Measurements from ENCODE around the gene CMKLR1. TPM values are rescaled to one million over a fixed set of nuclear protein-coding genes. Genes with fewer than 3 reads are reported as not detected.

Gene CMKLR1
- total RNA-seq, 1 donor from 2014 or later: 10.6 TPM

GRCh38 chr12:108302016-108302402 is 37.1 kb downstream of the CMKLR1 start:
- no peak for DNase-seq (ENCODE audit: low read depth)

- no peak for DNase-seq (ENCODE audit: low read depth)
These were observed 37.8 kb downstream of the CMKLR1 start for GRCh38 chr12:108301346-108301745.

GRCh38 chr12:108299980-108300696 is 39.0 kb downstream of the CMKLR1 start:
- no peak for DNase-seq (ENCODE audit: low read depth)

GRCh38 chr12:108299516-108299915 is 39.6 kb downstream of the CMKLR1 start:
- DNase-seq (ENCODE audit: low read depth): no peak

DNA sequence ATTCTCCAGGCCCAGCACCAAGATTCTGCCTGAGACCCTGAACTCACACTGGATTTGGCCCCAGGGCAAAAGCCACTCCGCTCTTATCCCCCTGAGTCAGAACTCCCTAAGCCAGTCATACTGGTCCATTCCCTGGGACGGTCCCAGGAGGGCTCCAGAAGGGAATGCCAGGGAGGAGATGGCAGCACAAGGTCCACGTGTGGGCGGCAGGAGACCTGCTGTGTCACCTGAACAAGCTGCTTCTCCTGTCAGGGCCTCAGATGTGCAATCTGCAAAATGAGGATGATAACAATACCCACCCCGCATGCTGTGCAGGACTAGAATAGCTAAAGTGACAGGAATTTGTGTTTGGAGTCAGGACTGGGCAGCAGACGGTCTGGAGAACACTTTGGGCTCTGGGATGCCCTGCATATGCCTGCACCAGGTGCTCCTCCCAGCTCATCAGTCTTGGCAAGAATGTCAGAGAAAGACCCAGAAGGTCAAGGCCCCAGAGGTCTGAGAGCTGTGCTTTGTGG is 40.3 kb downstream of the CMKLR1 start:
- DNase-seq (ENCODE audit: low read depth): no peak

DNA sequence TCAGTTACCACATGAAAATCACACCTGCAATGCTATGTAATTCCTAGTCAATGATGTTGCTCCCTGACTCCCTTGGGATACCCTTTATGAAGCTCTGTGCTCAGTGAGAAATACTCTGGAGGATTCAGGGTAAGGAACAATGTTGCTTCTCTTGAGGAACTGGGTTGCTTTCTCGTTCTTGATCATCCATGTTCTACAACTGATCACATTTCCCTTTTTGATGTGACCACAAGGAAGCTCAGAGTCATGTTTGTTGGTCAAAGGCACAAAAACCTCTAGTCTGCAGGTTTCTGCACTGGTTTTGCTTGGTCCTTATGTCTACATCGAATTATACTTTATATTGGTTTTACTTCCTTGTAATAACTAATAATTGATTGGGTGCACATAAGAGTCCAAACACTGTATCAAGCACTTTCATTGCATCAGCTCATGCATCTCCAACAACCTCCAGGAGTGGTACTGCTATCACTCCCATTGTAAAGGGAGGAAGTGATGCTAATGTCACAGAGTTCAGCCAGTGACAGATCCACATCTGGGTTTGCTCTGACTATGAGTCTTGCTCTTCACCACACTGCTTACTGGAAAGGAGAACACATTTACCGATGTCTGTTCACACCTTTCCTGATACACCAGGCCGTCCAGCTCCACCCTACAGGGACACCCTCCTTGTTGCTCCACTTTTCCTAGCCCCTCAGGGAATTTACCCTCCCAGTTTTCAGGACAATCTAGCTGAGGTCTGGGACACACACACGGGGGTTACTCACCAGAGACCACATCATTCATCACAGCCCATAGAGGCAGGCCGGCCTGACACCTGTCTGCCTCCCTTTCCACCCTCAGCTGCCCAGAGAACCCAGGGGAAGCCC is 41.0 kb downstream of the CMKLR1 start:
- no peak for DNase-seq (ENCODE audit: low read depth)

DNA sequence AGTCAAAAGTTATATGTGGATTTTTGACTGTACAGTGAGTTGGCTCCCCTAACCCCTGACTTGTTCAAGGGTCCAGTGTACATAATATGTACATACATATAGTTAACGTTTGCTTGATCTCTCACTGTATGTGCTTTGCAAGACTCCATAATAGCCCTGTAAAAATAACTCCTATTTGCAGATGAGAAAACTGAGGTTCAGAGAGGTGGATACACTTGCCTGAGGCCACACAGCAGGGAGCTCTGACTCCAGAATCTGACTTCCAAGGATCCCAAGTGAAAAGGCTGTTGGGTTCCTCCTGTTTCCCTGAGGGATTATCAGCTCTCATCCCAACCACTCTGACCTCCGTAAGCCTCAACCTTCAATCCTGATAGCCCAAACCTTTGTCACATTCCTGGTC is 41.7 kb downstream of the CMKLR1 start:
- no peak for DNase-seq (ENCODE audit: low read depth)

- no peak for DNase-seq (ENCODE audit: low read depth)
These were observed 42.2 kb downstream of the CMKLR1 start for GRCh38 chr12:108296945-108297344.

GRCh38 chr12:108295641-108296040 is 43.5 kb downstream of the CMKLR1 start:
- DNase-seq (ENCODE audit: low read depth): no peak

GRCh38 chr12:108289350-108290161 is 49.6 kb downstream of the CMKLR1 start:
- no peak for DNase-seq (ENCODE audit: low read depth)

- no peak for DNase-seq (ENCODE audit: low read depth)
These were observed 51.9 kb downstream of the CMKLR1 start for GRCh38 chr12:108287227-108287626.

DNA sequence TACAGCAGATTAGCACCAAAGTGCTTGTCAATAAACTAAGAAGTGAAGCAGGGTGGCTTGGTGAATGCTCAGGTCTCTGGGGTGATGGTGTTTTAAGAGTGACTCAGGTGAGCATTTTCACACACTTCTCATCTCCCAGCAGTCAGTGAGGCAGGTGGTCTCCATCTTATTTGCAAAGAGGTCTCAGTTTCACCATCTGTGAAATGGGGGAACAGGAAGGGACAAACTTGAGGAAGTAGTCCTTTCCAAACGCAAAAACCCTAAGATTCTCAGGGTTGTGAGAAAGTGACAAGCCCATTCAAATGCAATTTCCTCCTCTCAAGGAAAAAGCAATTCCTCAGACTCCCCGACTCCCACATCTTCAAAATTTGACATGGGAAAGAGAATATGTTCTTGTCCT is 54.1 kb downstream of the CMKLR1 start:
- no peak for DNase-seq (ENCODE audit: low read depth)

GRCh38 chr12:108284163-108284562 is 54.9 kb downstream of the CMKLR1 start:
- no peak for DNase-seq (ENCODE audit: low read depth)

DNA sequence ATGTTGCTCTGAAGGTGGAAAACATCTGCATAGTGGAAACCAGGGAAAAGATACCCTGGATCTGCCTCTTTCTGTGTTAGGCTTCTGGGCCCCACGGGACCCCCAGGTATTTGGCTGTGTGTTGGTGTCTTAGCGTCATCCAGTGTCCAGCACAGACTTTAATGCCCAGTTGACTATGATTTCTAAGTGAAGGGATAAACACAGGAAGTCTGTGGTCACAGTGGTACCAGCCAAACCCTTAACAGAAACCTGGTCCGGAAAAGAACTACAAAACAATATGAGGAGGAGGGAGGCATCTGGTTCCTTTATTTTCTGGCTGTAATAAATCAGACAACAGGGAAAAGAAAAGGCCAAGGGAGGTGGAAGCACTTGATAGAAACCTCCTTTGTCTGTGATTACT is 56.4 kb downstream of the CMKLR1 start:
- DNase-seq (ENCODE audit: low read depth): no peak

DNA sequence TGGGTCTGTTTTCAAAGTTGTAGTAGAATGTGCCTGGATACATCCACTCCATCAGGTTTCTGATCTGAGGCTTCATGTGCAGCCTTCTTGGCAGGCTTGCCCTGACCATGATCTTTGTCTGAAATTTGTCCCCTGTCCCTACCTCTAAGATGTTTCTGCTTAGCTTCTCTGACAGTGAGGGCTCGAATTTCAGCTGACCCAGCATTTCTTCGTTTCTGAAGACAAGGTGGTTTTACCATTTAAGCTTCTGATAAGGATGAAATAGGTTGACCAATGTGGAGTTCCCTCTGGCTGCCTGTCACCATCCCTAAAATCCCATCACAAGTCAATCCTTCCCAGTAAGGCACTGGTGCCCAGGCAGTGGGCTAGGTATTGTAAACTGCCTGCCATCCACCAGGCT is 57.0 kb downstream of the CMKLR1 start:
- DNase-seq (ENCODE audit: low read depth): no peak

DNA sequence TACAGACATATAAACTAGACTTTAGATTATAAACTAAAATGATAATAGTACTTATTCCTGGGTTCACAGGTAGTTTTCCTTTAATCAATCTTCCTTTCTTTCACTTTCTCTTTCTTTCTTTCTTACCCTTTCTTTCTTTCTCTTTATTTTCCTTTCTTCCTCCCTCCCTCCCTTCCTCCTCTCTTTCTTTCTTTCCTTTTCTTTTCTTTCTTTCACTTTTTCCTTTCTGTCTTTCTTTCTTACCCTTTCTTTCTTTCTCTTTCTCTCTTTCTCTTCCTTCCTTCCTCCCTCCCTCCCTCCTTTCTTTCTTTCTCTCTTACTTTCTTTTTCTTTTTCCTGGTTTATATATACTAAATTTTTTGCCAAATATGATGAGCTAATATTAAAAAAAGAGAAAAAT is 61.5 kb downstream of the CMKLR1 start:
- no peak for DNase-seq (ENCODE audit: low read depth)

- no peak for DNase-seq (ENCODE audit: low read depth)
These were observed 65.9 kb downstream of the CMKLR1 start for GRCh38 chr12:108273217-108273616.

- DNase-seq (ENCODE audit: low read depth): no peak
These were observed 66.9 kb downstream of the CMKLR1 start for GRCh38 chr12:108271951-108272872.

DNA sequence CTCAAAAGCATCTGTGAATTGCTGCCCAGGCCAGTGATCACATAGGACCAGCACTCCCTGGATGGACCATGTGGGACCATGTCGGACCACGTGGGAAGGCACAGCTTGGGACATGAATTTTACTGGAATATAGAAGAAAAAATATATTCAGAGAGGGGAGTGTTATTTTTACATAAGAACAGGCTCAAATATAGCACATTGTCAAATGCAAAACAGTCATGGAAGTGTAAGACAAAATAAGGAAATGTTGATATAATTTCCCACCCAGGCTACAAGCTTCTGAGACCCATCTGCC is 68.3 kb downstream of the CMKLR1 start:
- no peak for DNase-seq (ENCODE audit: low read depth)

DNA sequence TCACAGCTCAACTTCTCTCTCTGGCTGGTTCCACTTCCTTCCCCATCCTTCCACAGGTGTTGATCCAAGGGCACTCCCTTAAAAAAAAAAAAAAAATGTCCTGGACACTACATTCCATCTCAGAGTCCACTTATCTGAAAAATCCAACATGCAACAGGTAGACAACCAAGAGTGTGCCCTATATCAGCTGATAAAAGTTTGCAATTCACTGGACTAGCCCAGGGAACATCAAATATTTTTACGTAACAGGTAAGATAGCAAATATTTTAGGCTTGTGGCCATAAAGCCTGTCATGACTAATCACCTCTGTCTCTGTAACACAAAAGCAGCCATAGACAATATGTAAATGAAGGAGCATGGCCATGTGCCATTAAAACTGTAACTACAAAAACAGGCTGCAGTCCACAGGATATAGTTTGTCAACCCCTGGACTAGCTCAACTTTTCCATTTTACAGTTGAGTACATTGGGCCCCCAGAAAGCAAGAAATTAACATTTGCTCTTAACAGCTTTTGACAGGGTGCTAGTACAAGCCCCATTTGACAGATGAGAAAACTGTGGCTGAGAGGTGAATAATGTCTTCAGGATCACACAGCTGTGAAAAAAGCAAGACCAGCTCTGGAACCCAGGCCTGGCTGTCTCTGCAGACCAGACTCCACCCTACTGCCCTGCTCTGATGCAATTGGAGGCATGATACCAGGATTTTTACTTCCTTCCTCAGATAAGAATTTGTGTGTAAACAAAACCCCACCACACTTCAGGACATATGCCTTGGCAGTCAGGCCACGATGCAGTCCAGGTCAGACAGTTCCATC is 68.9 kb downstream of the CMKLR1 start:
- no peak for DNase-seq (ENCODE audit: low read depth)
